ENCODE results near the gene PTPN12.

PTPN12 gene

GRCh38 chr7:77565917-77566316 is 28.8 kb downstream of the PTPN12 start:
- H3K4me3 ChIP-seq (replicated peaks; ENCODE audit: low read depth, low read length) = no peak overlapping the region
- DNase-seq (ENCODE audit: low read depth) = peak; percentile 76
- no peak for TF ChIP-seq CTCF (IDR thresholded peaks at IDR 0.05; ENCODE audit: low read length, missing control alignments)

GRCh38 chr7:77566421-77566820 is 29.3 kb downstream of the PTPN12 start:
- no peak for DNase-seq (ENCODE audit: low read depth)
- TF ChIP-seq CTCF (IDR thresholded peaks at IDR 0.05; ENCODE audit: low read length, missing control alignments) = no peak
- H3K4me3 ChIP-seq (replicated peaks; ENCODE audit: low read depth, low read length) = no peak overlapping the region

GRCh38 chr7:77569514-77570232 is 32.6 kb downstream of the PTPN12 start:
- DNase-seq (ENCODE audit: low read depth) = peak; percentile 47
- no peak for TF ChIP-seq CTCF (IDR thresholded peaks at IDR 0.05; ENCODE audit: low read length, missing control alignments)
- H3K4me3 ChIP-seq (replicated peaks; ENCODE audit: low read depth, low read length) = no peak overlapping the region

GRCh38 chr7:77570330-77571011 is 33.4 kb downstream of the PTPN12 start:
- no peak overlapping the region for H3K4me3 ChIP-seq (replicated peaks; ENCODE audit: low read depth, low read length)
- no peak for TF ChIP-seq CTCF (IDR thresholded peaks at IDR 0.05; ENCODE audit: low read length, missing control alignments)
- DNase-seq (ENCODE audit: low read depth) = peak; percentile 79

GRCh38 chr7:77571801-77572200 is 34.7 kb downstream of the PTPN12 start:
- no peak for TF ChIP-seq CTCF (IDR thresholded peaks at IDR 0.05; ENCODE audit: low read length, missing control alignments)
- DNase-seq (ENCODE audit: low read depth) = no peak
- H3K4me3 ChIP-seq (replicated peaks; ENCODE audit: low read depth, low read length) = no peak overlapping the region

- TF ChIP-seq CTCF (IDR thresholded peaks at IDR 0.05; ENCODE audit: low read length, missing control alignments) = no peak
- no peak for DNase-seq (ENCODE audit: low read depth)
- H3K4me3 ChIP-seq (replicated peaks; ENCODE audit: low read depth, low read length) = no peak overlapping the region
Observed at GRCh38 chr7:77575187-77575586, 38.1 kb downstream of the PTPN12 start.
